A673 (cell line): ENCODE results near the gene PTCH1.

Experiments
- CTCF ChIP-seq: fragments of 300-800, 200-600 bp; sonication (generic); conservative IDR thresholded peaks from 2 replicates; pipeline ENCODE4 v1.5.1; 2017; ENCODE audit warnings: low read depth, mild to moderate bottlenecking, antibody characterized with exemption, low read length, moderate library complexity, mixed read lengths
- EZH2 ChIP-seq: fragments of 200-600 bp; sonication (generic); IDR thresholded peaks from 2 replicates; pipeline ENCODE4 v1.6.1; 2017; ENCODE audit warnings: borderline replicate concordance, low read depth, mild to moderate bottlenecking, mixed read lengths, antibody characterized with exemption, low read length; ENCODE audit not compliant: poor library complexity, severe bottlenecking

GRCh38 chr9:95508242-95508967 lies 8.4 kb downstream of the PTCH1 start:
- TF ChIP-seq EZH2 (no peak), CTCF (no peak)
